GM23248 (cell line): Measurements from ENCODE around the gene SMPD2.

Source experiments
- EZH2 ChIP-seq: fragments of 200-600 bp; sonication (generic); IDR thresholded peaks from 2 replicates; pipeline ENCODE4 v1.6.1; 2018; ENCODE audit warnings: antibody characterized with exemption, mild to moderate bottlenecking; ENCODE audit not compliant: insufficient read depth, poor library complexity, severe bottlenecking
- EZH2phosphoT487 ChIP-seq: fragments of 200-600 bp; sonication (generic); IDR thresholded peaks from 2 replicates; pipeline ENCODE4 v1.6.1; 2018; ENCODE audit warnings: antibody characterized with exemption, moderate library complexity, mild to moderate bottlenecking, low read depth; ENCODE audit not compliant: insufficient read depth

- TF ChIP-seq EZH2phosphoT487 (no peak), EZH2 (no peak)
These were observed 40.5 kb downstream of the SMPD2 start for GRCh38 chr6:109480993-109481480.
